ENCODE data around the gene CYP4Z1. TPM values are rescaled to one million over a fixed set of nuclear protein-coding genes. Genes with fewer than 3 reads are reported as not detected.
A peak's percentile ranks its signal among the peaks of the same experiment; 100 is the strongest.
"Not testable (repeated sequence)": the region's sequence is repeated elsewhere in the genome, so short reads cannot be mapped to it uniquely, and the experiment has no call there.

CYP4Z1 gene, protein sequence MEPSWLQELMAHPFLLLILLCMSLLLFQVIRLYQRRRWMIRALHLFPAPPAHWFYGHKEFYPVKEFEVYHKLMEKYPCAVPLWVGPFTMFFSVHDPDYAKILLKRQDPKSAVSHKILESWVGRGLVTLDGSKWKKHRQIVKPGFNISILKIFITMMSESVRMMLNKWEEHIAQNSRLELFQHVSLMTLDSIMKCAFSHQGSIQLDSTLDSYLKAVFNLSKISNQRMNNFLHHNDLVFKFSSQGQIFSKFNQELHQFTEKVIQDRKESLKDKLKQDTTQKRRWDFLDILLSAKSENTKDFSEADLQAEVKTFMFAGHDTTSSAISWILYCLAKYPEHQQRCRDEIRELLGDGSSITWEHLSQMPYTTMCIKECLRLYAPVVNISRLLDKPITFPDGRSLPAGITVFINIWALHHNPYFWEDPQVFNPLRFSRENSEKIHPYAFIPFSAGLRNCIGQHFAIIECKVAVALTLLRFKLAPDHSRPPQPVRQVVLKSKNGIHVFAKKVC
- 0.30 TPM for total RNA-seq
- long read RNA-seq = 0 reads

- no peak for ATAC-seq
- no peak for DNase-seq
- intact Hi-C loops (cut with micrococcal nuclease) = no loop called here
Observed at GRCh38 chr1:47067097-47067594, at the start of gene CYP4Z1. CYP4Z1 (plus strand) TSS chr1:47067231; CDS start chr1:47067491, 260 bp downstream.

- ATAC-seq (peak; percentile 64), DNase-seq (no peak)
- intact Hi-C loops (cut with micrococcal nuclease) = no loop called here
Observed at GRCh38 chr1:47021070-47021469, 46.0 kb upstream of the CYP4Z1 start.

DNA sequence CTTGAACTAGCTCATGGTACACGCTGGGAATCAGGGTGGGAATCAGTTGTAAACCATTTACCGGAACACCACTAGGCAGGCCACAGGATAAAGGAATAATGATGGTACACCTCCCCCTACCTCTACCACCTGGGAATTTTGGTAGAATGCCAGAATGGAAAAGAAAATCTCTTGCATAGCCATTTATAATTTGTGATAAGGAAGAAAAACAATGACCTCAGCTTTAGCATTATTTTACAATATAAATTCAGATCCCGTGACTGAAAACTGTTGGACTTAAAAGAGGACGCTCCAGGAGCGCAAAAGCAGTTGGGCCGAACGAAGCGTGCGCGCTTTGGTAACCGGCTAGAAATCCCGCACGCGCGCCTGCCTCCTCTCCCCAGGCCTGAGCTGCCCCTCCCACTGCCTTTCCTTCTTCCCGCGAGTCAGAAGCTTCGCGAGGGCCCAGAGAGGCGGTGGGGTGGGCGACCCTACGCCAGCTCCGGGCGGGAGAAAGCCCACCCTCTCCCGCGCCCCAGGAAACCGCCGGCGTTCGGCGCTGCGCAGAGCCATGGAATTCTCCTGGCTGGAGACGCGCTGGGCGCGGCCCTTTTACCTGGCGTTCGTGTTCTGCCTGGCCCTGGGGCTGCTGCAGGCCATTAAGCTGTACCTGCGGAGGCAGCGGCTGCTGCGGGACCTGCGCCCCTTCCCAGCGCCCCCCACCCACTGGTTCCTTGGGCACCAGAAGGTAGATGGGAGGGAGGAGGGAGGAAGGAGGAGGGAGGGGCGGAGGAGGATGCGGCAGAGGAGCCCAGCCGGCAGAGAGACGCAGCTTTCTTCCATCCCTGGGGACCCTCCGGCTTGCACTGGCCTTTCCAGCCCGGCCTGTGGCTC is 43.5 kb upstream of the CYP4Z1 start, which contains the start of gene CYP4X1:
Gene CYP4X1, plus strand, starts transcription at position 402 of the 873 bp plus-strand sequence. Its CDS starts 149 bp downstream, at position 551.
- DNase-seq (peak; percentile 62), ATAC-seq (peak; percentile 83)
- intact Hi-C loops (cut with micrococcal nuclease) = no loop called here

DNA sequence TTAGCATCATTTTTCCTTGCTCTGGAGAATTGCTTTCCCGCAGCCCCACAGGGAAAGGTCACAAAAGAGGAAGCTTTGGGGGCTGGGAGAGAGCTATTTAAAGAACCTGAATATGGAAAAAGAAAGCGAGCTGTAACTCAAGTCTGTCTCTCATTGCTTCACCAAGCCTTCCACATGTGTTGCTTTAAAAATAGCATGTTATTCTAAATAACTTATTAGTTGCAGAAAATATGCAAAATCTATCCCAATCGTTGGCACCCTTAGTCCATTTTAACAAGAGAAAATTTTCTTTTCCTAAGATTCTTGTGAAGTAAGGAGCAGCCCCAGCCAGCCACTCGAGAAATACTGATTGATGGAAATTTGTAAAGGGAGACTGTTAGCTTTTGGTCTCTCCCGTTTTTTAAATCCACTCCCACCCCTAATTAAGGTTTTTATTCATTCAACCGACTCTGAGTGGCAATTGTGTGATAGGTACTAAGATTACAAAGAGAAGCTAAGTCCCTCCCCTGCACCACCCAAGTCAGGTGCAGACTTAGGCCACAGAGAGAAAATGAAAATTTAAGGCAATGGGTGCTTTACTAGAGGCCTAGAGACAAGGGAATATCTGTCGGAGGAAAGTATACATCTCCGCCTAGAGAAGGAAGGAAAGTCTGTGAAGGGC is 42.8 kb upstream of the CYP4Z1 start:
- ATAC-seq = no peak
- intact Hi-C loops (cut with micrococcal nuclease) = no loop called here
- no peak for DNase-seq

DNA sequence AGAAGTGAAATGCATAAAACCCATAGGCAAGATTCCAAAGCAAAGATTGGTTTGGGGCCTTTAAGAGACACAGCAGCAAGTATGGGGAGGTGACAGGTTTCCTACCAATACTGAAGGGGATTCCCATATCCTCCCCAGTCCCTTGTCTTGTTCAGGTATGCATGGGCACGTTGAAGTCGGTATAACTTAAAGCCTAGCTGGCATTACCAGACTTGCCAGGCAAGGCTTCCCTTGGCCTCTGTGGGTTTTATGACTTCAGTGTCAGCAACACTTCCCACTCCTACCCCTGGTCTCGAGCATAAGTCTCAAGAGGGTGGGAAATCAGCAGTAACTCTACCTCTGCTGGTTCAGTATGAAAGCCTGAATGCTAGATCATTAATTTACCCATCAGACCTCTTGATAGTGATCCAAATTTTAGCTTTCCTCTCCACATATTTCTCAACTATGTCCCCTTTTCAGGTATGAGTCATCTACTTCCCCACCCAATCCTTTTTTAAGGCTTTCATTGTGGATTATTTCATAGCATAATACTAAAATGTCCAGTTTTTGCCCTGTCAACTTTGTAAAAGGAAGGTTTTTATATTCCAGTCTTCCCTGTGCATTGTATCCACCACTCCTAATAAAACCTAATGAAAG is 36.7 kb upstream of the CYP4Z1 start:
- DNase-seq (no peak), ATAC-seq (peak; percentile 60)
- intact Hi-C loops (cut with micrococcal nuclease) = no loop called here

GRCh38 chr1:47031059-47031458 is 36.0 kb upstream of the CYP4Z1 start:
- ATAC-seq = peak; percentile 95
- intact Hi-C loops (cut with micrococcal nuclease) = no loop called here

DNA sequence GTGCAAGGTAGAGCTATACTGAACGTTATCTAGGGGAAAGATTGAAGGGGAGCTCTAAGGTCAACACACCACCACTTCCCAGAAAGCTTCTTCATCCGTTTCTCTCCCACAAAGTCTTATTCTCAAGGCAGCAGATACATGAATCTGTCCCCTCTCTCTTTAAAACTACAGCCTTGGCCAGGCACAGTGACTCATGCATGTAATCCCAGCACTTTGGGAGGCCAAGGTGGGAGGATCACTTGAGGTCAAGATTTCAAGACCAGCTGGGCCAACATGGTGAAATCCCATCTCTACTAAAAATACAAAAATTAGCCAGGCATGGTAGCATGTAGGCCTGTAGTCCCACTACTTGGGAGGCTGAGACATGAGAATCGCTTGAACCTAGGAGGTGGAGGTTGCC is 35.4 kb upstream of the CYP4Z1 start:
- no peak for DNase-seq
- intact Hi-C loops (cut with micrococcal nuclease) = no loop called here
- peak; percentile 78 for ATAC-seq

More at GRCh38 chr1:47031059-47031458, 36.0 kb upstream of the CYP4Z1 start:
- DNase-seq = peak; percentile 24

DNA sequence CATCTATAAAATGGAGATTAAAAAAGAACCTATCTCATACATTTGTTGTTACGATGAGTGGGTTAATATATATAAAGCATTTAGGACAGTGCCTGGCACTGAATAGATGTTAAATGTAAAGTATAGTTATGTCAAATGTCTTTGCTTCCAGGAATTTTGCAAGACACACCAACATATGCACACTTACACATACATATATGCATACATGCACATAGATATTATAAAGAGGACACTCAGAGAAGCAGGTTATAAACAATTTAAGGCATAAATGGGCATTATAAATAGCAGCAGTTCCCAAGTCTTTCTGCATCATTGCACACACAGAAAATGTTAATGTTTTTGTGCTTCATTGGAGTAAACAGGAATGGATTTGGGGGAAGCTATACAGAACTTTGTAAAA is 30.3 kb upstream of the CYP4Z1 start:
- no peak for ATAC-seq
- DNase-seq = no peak
- intact Hi-C loops (cut with micrococcal nuclease) = no loop called here

DNA sequence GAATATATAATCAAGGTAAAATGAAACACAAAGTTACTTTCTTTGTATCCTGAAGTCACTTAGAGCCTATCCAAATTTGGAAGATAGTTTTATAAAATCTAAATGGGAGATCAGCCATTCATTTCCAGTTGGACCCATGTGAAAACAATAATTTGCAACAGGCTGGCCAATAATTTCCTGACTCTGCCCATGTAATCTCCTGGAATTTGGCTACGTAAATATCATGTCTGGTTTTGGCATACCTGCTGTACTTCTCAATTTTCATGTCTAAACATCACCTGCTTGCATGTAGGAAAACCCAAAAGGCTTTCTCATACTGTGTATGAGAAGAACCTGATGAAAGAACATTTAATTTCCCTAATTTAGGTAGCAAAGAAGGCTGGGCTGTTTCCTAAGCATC is 7.7 kb upstream of the CYP4Z1 start:
- DNase-seq = no peak
- intact Hi-C loops (cut with micrococcal nuclease) = no loop called here
- no peak for ATAC-seq

- ATAC-seq; intact Hi-C loops (cut with micrococcal nuclease); DNase-seq: not testable (repeated sequence)
Observed at GRCh38 chr1:47069080-47069479, 2.0 kb downstream of the CYP4Z1 start.

- ATAC-seq; intact Hi-C loops (cut with micrococcal nuclease); DNase-seq: not testable (repeated sequence)
Observed at GRCh38 chr1:47069509-47069908, 2.5 kb downstream of the CYP4Z1 start.

- ATAC-seq; intact Hi-C loops (cut with micrococcal nuclease); DNase-seq: not testable (repeated sequence)
Observed at GRCh38 chr1:47089356-47089755, 22.3 kb downstream of the CYP4Z1 start.

DNA sequence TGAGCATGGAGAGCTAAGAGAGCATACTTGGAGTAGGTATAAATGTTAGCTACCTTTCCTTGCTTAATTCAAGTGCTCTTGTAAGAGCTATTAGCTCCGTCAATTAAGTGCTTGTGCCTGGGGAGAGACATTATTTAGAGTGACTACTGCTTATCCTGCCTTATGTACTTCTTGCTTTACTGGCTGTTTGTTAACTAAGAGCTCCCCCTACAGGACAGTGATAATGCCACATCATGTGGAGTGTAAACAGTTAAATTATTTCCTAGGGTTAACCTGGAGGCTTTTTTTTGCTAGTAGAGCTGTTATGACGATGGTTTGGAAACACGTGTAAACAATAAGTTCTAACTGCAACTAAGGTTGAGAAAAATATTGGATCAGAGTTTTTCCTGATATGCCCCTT is 24.4 kb downstream of the CYP4Z1 start:
- DNase-seq; intact Hi-C loops (cut with micrococcal nuclease); ATAC-seq: not testable (repeated sequence)

- intact Hi-C loops (cut with micrococcal nuclease) = no loop called here
- ATAC-seq = no peak
- DNase-seq = no peak
Observed at GRCh38 chr1:47104816-47105215, 37.8 kb downstream of the CYP4Z1 start.

- ATAC-seq = no peak
- intact Hi-C loops (cut with micrococcal nuclease) = no loop called here
- no peak for DNase-seq
Observed at GRCh38 chr1:47106792-47107191, 39.8 kb downstream of the CYP4Z1 start.

DNA sequence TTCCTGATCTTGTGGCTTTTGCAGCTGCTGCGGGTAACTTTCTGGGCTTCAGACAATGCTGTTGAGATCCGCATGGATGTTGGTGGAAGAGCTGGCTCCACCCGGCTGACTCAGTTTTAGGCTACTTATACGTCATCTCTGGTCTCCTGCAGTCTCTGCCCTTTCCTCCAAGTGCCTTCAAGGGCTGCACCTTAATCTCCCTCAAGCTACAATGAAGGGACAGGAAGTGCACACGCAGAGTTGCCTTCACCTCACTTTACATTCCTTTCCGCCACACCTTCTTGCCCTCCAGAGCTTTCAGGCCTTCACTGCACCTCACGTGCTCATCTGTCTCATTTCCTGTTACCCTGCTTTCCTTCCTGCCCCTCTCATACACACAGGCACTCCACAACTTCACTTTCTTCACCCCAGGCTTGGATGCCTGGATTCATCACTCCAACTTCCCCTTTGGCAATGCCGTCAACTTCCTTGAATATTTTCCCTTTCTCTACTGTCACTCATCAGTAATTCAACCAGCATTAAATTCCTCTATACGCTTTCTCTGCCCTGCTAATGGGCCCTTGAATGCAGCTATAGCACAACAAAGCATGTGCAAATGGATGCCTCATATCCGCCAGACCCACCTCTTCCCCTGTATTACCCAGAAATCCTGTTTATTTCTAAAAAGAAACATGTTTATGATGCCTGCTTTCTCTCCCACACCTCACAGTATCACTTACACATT is 41.0 kb downstream of the CYP4Z1 start:
- intact Hi-C loops (cut with micrococcal nuclease); ATAC-seq; DNase-seq: not testable (repeated sequence)

DNA sequence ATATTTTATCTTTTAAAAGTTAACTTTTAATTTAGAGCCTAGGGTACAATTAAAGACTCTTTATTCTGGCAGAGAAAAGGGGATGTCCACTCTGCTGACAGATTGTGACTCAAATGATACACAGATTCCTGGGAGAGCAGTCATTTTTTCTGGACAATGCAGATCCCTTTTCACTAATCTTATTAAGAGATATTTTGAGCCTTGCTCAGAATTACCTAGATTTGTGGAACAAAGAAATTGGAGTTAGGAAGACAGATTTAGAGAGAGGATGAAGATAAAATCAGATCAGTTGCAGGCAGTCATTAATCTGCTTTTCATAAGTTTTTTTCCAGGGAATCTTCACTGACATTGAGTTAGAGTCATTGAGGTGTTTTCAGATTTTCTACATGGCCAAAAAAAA is 42.5 kb downstream of the CYP4Z1 start:
- DNase-seq; intact Hi-C loops (cut with micrococcal nuclease); ATAC-seq: not testable (repeated sequence)

- ATAC-seq = no peak
- no peak for DNase-seq
- intact Hi-C loops (cut with micrococcal nuclease) = no loop called here
Observed at GRCh38 chr1:47113178-47113577, 46.1 kb downstream of the CYP4Z1 start.
